ENCODE results near the gene MCOLN2. TPM values are rescaled to one million over a fixed set of nuclear protein-coding genes. Genes with fewer than 3 reads are reported as not detected.

Gene MCOLN2
- total RNA-seq, 1 experiment from 2014 or later, result 22.5 TPM

GRCh38 chr1:85024736-85025135 lies 27.8 kb upstream of the MCOLN2 start:
- H3K9me3 ChIP-seq (ENCODE audit: control insufficient read depth, insufficient read depth, low read depth, low read length), result no peaks in the 10 kb centered on the region
- ATAC-seq, result no peak
- H3K36me3 ChIP-seq (ENCODE audit: control insufficient read depth, insufficient read depth, low read length), result no peaks in the 10 kb centered on the region
- no peak overlapping the region for H3K27ac ChIP-seq (ENCODE audit: low read length)
- CTCF ChIA-PET, result interaction anchor here (0.6 to 1.3 kb wide), 2 partner anchors 80 to 212 kb away, joined by 9 to 13 read pairs; no protein-coding TSS in a partner anchor
- POLR2A ChIA-PET, result no interaction called here
- BruUV-seq (replicated peaks), result no TSS peak
- TF ChIP-seq CTCF (IDR thresholded peaks at IDR 0.05), result peak; percentile 55
- no peak for TF ChIP-seq POLR2AphosphoS5 (IDR thresholded peaks at IDR 0.05; ENCODE audit: low read depth, low read length)
- H3K4me1 ChIP-seq (ENCODE audit: control insufficient read depth, insufficient read depth, low read length), result no peaks in the 10 kb centered on the region
- H3K4me3 ChIP-seq (ENCODE audit: low read depth in 2 of 2, low read length in 2 of 2), result no peak overlapping the region
- intact Hi-C loops (cut with micrococcal nuclease; ENCODE audit: unreplicated experiment), result no loop called here
- in situ Hi-C loops (cut with HindIII; ENCODE audit: low pct_unique_long_range_greater_than_20kb, low sequenced_read_pairs), result no loop called here
- no peak for DNase-seq (ENCODE audit: low read depth, low spot score)
- no peaks in the 10 kb centered on the region for H3K27me3 ChIP-seq (ENCODE audit: control insufficient read depth, insufficient read depth, low read length)

GRCh38 chr1:85022700-85023099 lies 25.8 kb upstream of the MCOLN2 start:
- POLR2A ChIA-PET, result no interaction called here
- TF ChIP-seq SIN3A (IDR thresholded peaks at IDR 0.05; ENCODE audit: borderline replicate concordance, insufficient read depth, low read depth, low read length) (no peak), CTCF (IDR thresholded peaks at IDR 0.05) (no peak), REST (IDR thresholded peaks at IDR 0.05; ENCODE audit: insufficient read depth in 1 of 2, low read depth in 2 of 2, low read length in 1 of 2) (no peak), TCF7L2 (IDR thresholded peaks at IDR 0.05; ENCODE audit: low read depth, low read length) (no peak), POLR2AphosphoS5 (IDR thresholded peaks at IDR 0.05; ENCODE audit: low read depth, low read length) (no peak)

More at GRCh38 chr1:85022700-85023099, 25.8 kb upstream of the MCOLN2 start:
- in situ Hi-C loops (cut with HindIII; ENCODE audit: low pct_unique_long_range_greater_than_20kb, low sequenced_read_pairs) (no loop called here), intact Hi-C loops (cut with micrococcal nuclease; ENCODE audit: unreplicated experiment) (no loop called here)
- Histone ChIP-seq H3K27ac (ENCODE audit: low read length) (no peak overlapping the region), H3K9me3 (ENCODE audit: control insufficient read depth, insufficient read depth, low read depth, low read length) (no peaks in the 10 kb centered on the region), H3K36me3 (ENCODE audit: control insufficient read depth, insufficient read depth, low read length) (no peaks in the 10 kb centered on the region), H3K4me1 (ENCODE audit: control insufficient read depth, insufficient read depth, low read length) (no peaks in the 10 kb centered on the region), H3K27me3 (ENCODE audit: control insufficient read depth, insufficient read depth, low read length) (no peaks in the 10 kb centered on the region), H3K4me3 (ENCODE audit: low read depth in 2 of 2, low read length in 2 of 2) (no peak overlapping the region)
- CTCF ChIA-PET, result interaction anchor here (1.6 kb wide), 1 partner anchor 78 kb away, joined by 4 read pairs; no protein-coding TSS in a partner anchor
- no peak for DNase-seq (ENCODE audit: low read depth, low spot score)
- no peak for ATAC-seq
- BruUV-seq (replicated peaks), result no TSS peak
